Natural killer cell (primary cell): ENCODE results near the gene ALDH3B1. TPM values are rescaled to one million over a fixed set of nuclear protein-coding genes. Genes with fewer than 3 reads are reported as not detected.

Experiments used
- ATAC-seq, 3 donors: fragments of 150-1000 bp in 2 of 3; fragments of 200-7000 bp in 1 of 3; cut with Tn5 transposase; 1 replicate in 1 of 3; 2 replicates in 2 of 3; pipeline ENCODE4 v1.10.0; 2021; ENCODE audit warnings: mild to moderate bottlenecking in 2 of 3, moderate library complexity in 2 of 3
- DNase-seq, 2 donors: peaks; one replicate each; pipeline versions ENCODE4 v3.0.0 to v3.0.0-alpha.2; 2013 to 2021; ENCODE audit warnings: mixed read lengths in 1 of 2
- H3K27ac ChIP-seq: one replicate; pipeline ENCODE4 v1.5.1; 2013; ENCODE audit warnings: mild to moderate bottlenecking, low read length
- H3K27me3 ChIP-seq: one replicate; pipeline ENCODE4 v1.6.1; 2013; ENCODE audit warnings: low read length; ENCODE audit not compliant: control insufficient read depth, insufficient read depth
- H3K36me3 ChIP-seq: one replicate; pipeline ENCODE4 v1.6.1; 2013; ENCODE audit warnings: low read length; ENCODE audit not compliant: control insufficient read depth, insufficient read depth
- H3K4me1 ChIP-seq: one replicate; pipeline ENCODE4 v1.6.1; 2013; ENCODE audit warnings: low read length; ENCODE audit not compliant: control insufficient read depth, insufficient read depth
- H3K4me3 ChIP-seq: one replicate; pipeline ENCODE4 v1.5.1; 2013; ENCODE audit warnings: low read length
- H3K9me3 ChIP-seq: one replicate; pipeline ENCODE4 v1.6.1; 2013; ENCODE audit warnings: low read length; ENCODE audit not compliant: control insufficient read depth, insufficient read depth
- H3K27ac Mint-ChIP-seq, 2 donors: one replicate each; pipeline ENCODE4 v1.8.0; 2022; ENCODE audit warnings: mild to moderate bottlenecking in 2 of 2, mixed read lengths in 2 of 2, moderate library complexity in 1 of 2
- H3K27me3 Mint-ChIP-seq, 2 donors: one replicate each; pipeline ENCODE4 v1.8.0; 2022; ENCODE audit warnings: low read depth in 2 of 2, mixed read lengths in 2 of 2
- H3K36me3 Mint-ChIP-seq: one replicate; pipeline ENCODE4 v1.8.0; 2022; ENCODE audit warnings: mixed read lengths
- H3K4me1 Mint-ChIP-seq, 2 donors: one replicate each; pipeline ENCODE4 v1.8.0; 2022; ENCODE audit warnings: mixed read lengths in 2 of 2
- H3K4me3 Mint-ChIP-seq: one replicate; pipeline ENCODE4 v1.8.0; 2022; ENCODE audit warnings: mild to moderate bottlenecking, moderate library complexity, mixed read lengths
- H3K9me3 Mint-ChIP-seq, 2 donors: one replicate each; pipeline ENCODE4 v1.8.0; 2022; ENCODE audit warnings: mixed read lengths in 2 of 2
- whole genome bisulfite sequencing: methylation state at CpG from one replicate; pipeline ENCODE4 v1.1.7; 2013; ENCODE audit warnings: missing lambda C conversion rate; ENCODE audit not compliant: insufficient coverage; 5-methylcytosine and 5-hydroxymethylcytosine counted together
- intact Hi-C: fragments of 100-400 bp; cut with micrococcal nuclease; formaldehyde crosslinking; loops from one replicate; pipeline ENCODE4 v1.14.2; 2022
- total RNA-seq, 4 donors: library from RNA; stranded (reverse); fragments of 120-200 nt in 1 of 4; gene quantifications; one replicate each; pipeline versions ENCODE4 v1.2.3 to v1.2.4, GENCODE V29; 2013 to 2022
- TF ChIP-seq, protein P1 (sequence below): fragments of 200-600 bp; IDR thresholded peaks from one replicate; pipeline ENCODE4 v1.8.0; 2022; ENCODE audit warnings: antibody characterized with exemption

ALDH3B1 gene
- total RNA-seq, 3 donors from 2014 or later (not counting 1 experiment from before 2014, with no cell fraction given): 2.4 to 9.0 (median 4.0) TPM

DNA sequence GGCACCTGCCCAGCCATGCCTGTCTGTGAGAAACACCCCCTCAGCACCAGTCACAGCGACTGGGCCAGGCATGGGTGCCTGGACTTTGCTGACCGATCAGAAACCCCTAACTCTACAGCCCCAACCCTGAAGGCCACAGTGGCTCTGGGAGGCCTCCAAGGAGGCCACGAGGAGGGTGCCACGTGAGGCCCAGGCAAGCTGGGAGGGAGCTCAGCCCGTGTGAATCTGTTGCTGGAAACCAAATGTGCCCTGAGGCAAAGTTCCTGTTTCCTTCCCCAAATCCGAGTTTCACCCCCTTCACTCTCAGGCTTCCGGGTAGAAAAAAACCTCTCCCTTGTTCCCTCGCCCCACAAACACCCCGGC, 7.6 kb upstream of the ALDH3B1 start:
- no peaks in the 10 kb centered on the region for H3K9me3 ChIP-seq
- TF ChIP-seq, protein P1, sequence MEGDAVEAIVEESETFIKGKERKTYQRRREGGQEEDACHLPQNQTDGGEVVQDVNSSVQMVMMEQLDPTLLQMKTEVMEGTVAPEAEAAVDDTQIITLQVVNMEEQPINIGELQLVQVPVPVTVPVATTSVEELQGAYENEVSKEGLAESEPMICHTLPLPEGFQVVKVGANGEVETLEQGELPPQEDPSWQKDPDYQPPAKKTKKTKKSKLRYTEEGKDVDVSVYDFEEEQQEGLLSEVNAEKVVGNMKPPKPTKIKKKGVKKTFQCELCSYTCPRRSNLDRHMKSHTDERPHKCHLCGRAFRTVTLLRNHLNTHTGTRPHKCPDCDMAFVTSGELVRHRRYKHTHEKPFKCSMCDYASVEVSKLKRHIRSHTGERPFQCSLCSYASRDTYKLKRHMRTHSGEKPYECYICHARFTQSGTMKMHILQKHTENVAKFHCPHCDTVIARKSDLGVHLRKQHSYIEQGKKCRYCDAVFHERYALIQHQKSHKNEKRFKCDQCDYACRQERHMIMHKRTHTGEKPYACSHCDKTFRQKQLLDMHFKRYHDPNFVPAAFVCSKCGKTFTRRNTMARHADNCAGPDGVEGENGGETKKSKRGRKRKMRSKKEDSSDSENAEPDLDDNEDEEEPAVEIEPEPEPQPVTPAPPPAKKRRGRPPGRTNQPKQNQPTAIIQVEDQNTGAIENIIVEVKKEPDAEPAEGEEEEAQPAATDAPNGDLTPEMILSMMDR: no peak
- Mint-ChIP-seq H3K4me1 (peaks cover 9 to 35% of the 10 kb centered on the region in 2 donors), H3K27ac (peak overlapping the region; percentile 59 to 79), H3K9me3 (no peaks in the 10 kb centered on the region), H3K4me3 (peak overlapping the region; percentile 81), H3K27me3 (no peaks in the 10 kb centered on the region), H3K36me3 (no peaks in the 10 kb centered on the region)
- H3K4me1 ChIP-seq: peaks cover 63% of the 10 kb centered on the region
- DNase-seq: no peak
- WGBS: 46% methylated on average over 9 of the region's 9 CpGs
- H3K36me3 ChIP-seq: no peaks in the 10 kb centered on the region
- H3K27ac ChIP-seq: peak overlapping the region; percentile 5
- H3K4me3 ChIP-seq: peak overlapping the region; percentile 35
- no peak for ATAC-seq
- intact Hi-C loops: loop anchor here (10.0 kb wide), 1 partner anchor 202 kb away; no protein-coding TSS in a partner anchor
- no peaks in the 10 kb centered on the region for H3K27me3 ChIP-seq

DNA sequence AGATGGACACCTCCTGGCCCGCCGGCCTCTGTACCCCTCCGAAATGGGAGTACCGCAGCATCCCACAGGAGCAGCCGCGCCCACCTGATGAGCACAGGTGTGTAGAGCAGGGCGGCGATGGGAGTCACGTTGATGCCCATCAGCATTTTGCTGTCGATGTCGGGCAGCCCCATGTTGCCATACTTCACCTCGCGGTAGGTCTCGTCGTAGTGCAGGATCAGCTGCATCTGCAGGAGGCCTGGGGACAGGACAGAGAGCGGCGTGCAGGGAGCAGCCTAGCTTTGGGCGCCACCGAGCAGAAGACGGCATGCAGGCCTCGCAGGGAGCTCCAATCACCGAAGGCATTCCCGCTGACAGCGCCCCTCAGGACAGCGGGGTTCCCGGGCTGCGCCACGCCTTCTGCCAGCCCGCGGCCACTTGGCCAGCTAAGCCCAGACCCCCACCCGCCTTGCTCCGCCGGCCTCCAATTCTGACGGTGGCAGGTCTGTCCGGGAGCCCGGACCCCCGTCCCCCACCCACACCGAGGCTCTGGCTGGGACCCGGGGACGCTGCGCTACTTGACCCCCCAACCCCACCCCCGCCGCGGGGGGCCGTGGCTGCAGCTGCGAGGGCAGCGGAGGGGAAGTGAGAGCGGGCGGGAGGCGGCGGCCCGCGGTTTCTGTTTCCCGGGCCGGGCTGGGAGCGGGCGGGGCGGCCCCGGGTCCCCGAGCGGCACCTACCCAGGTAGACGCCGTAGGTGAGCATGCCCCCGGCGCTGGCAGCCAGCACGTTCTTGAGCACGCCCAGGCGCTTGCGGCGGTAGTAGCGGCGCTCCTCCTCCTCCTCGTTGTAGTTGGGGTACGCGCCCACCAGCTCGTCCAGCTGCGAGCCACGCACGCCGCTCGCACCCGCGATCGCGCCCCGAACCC, 6.9 kb upstream of the ALDH3B1 start:
- intact Hi-C loops: loop anchor here (10.0 kb wide), 1 partner anchor 202 kb away; no protein-coding TSS in a partner anchor
- Mint-ChIP-seq H3K36me3 (no peaks in the 10 kb centered on the region), H3K4me1 (peaks cover 7 to 28% of the 10 kb centered on the region in 2 donors), H3K4me3 (peak overlapping the region; percentile 81), H3K27ac (peak overlapping the region; percentile 59 to 79), H3K9me3 (no peaks in the 10 kb centered on the region), H3K27me3 (no peaks in the 10 kb centered on the region)
- Histone ChIP-seq H3K27me3 (no peaks in the 10 kb centered on the region), H3K9me3 (no peaks in the 10 kb centered on the region), H3K36me3 (no peaks in the 10 kb centered on the region), H3K27ac (peak overlapping the region; percentile 5), H3K4me3 (peak overlapping the region; percentile 35), H3K4me1 (peaks cover 60% of the 10 kb centered on the region)
- TF ChIP-seq, protein P1: no peak
- ATAC-seq (peak; percentile 62 to 65 (median 64)), DNase-seq (peak; percentile 42 to 77)
- 12% methylated on average over 85 of the region's 86 CpGs for WGBS

DNA sequence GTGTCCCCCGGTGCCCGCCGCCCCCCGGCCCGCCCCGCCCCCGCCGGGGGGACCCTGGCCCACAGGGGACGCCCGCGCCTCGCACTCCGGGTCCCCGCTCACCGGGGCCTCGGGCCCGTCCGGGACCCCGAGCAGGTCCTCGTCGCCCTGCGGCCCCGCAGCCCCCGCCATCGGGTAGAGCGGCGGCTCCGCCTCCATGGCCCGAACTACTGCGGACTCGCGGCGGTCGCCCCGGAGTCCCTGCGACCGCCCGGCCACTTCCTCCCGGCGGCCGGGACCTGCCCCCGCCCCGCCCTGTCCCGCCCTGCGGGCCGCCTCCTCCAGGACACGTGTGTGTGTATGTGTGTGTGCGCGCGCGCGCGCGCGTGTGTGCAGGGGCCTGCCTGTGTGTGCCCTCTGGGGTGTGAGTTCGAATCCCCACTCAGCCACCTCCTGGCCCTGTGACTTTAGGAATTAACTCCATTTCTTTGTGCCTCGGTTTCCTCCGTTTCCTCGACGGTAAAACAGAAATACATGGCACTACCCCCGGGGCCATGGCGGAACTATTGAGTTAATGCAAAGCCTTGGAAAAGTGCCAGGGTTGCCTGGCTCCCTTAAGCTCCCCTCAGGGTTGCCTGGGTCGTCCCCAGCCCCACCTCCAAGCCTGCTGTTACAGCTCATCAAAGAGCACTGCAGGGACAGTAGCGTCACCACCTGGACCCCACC, 6.1 kb upstream of the ALDH3B1 start, which contains the start of gene UNC93B1:
Gene UNC93B1, minus strand, starts transcription at position 252 of the 705 bp plus-strand sequence. Its CDS starts 54 bp downstream, at position 198.
- WGBS: 4% methylated on average over 64 of the region's 64 CpGs
- TF ChIP-seq, protein P1: no peak
- H3K4me1 Mint-ChIP-seq: peaks cover 2 to 24% of the 10 kb centered on the region in 2 donors
- H3K27me3 Mint-ChIP-seq: no peaks in the 10 kb centered on the region
- H3K36me3 Mint-ChIP-seq: no peaks in the 10 kb centered on the region
- peak within 1 kb of the TSS; percentile 91 for H3K4me3 Mint-ChIP-seq
- DNase-seq (peak; percentile 74 to 84), ATAC-seq (peak; percentile 91 to 95 (median 94))
- intact Hi-C loops: loop anchor here (10.0 kb wide), 1 partner anchor 201 kb away; no protein-coding TSS in a partner anchor
- H3K27ac Mint-ChIP-seq: peak within 1 kb of the TSS; percentile 59 to 79
- peak within 1 kb of the TSS; percentile 35 for H3K4me3 ChIP-seq
- no peaks in the 10 kb centered on the region for H3K9me3 ChIP-seq
- H3K27me3 ChIP-seq: no peaks in the 10 kb centered on the region
- no peaks in the 10 kb centered on the region for H3K9me3 Mint-ChIP-seq
- H3K36me3 ChIP-seq: no peaks in the 10 kb centered on the region
- H3K27ac ChIP-seq: peak within 1 kb of the TSS; percentile 22
- H3K4me1 ChIP-seq: peaks cover 60% of the 10 kb centered on the region
